HCT116 (cell line): ENCODE results near the gene PREX1. TPM values are rescaled to one million over a fixed set of nuclear protein-coding genes. Genes with fewer than 3 reads are reported as not detected.

ENCODE experiments used
- ATAC-seq: fragments of 200-7000 bp; cut with Tn5 transposase; 2 replicates; pipeline ENCODE4 v1.9.1; 2020; ENCODE audit warnings: mild to moderate bottlenecking, moderate library complexity
- BruUV-seq: library from RNA; stranded (reverse); fragments of 400-500 nt; replicated peaks from 2 replicates; lab custom pipeline; 2021; lab: Mats Ljungman, UMichigan
- CTCF ChIA-PET: fragments of 300-600 bp; sonication (Branson Sonifier 250); formaldehyde crosslinking; loops from one replicate; lab custom pipeline; 2021; ENCODE audit warnings: antibody characterized with exemption; lab: Charles Lee
- POLR2A ChIA-PET: fragments of 300-600, 350-600 bp; sonication (Branson Sonifier 250); formaldehyde crosslinking; loops from one replicate; lab custom pipeline; 2021; ENCODE audit warnings: antibody characterized with exemption; lab: Charles Lee
- RAD21 ChIA-PET, 2 experiments: fragments of 300-600 bp; sonication (Branson Sonifier 250); formaldehyde crosslinking; loops; one replicate each; lab custom pipeline; 2023; ENCODE audit warnings: low total read pairs in 2 of 2; ENCODE audit not compliant: uncharacterized antibody in 2 of 2, unreplicated experiment in 2 of 2, low non-redundant PET in 1 of 2; lab: Charles Lee
- DNase-seq: peaks from one replicate; pipeline ENCODE4 v3.0.0-alpha.2; 2010; ENCODE audit warnings: low read depth, low spot score
- H2AFZ ChIP-seq: fragments of 200-600 bp; shearing (Covaris generic), sonication (generic); 2 replicates; pipeline ENCODE4 v1.6.1; 2017; ENCODE audit warnings: low read depth, mixed run types, mixed read lengths, antibody characterized with exemption, low read length; ENCODE audit not compliant: poor library complexity, severe bottlenecking
- H3K27ac ChIP-seq: 2 replicates; pipeline ENCODE4 v1.5.1; 2012; ENCODE audit warnings: low read depth, low read length
- H3K27me3 ChIP-seq: fragments of 200-600 bp; sonication (generic); 2 replicates; pipeline ENCODE4 v1.6.1; 2016; ENCODE audit warnings: mixed run types, low read length, mixed read lengths; ENCODE audit not compliant: insufficient read depth
- H3K36me3 ChIP-seq, 2 experiments: fragments of 200-500 bp in 1 of 2; fragments of 200-600 bp in 1 of 2; sonication (Bioruptor generic) in 1 of 2; sonication (generic) in 1 of 2; 2 replicates each; pipeline versions ENCODE4 v1.5.1 to v1.6.1; 2014 to 2016; ENCODE audit warnings: low read length in 2 of 2, inconsistent platforms in 1 of 2, mixed read lengths in 1 of 2, mixed run types in 1 of 2; ENCODE audit not compliant: insufficient read depth in 2 of 2, control insufficient read depth in 1 of 2
- H3K4me1 ChIP-seq, 2 experiments: fragments of 200-600 bp in 1 of 2; sonication (generic) in 1 of 2; 2 replicates each; pipeline versions ENCODE4 v1.5.1 to v1.6.1; 2012 to 2017; ENCODE audit warnings: low read length in 2 of 2, inconsistent platforms in 1 of 2, mild to moderate bottlenecking in 1 of 2, mixed read lengths in 1 of 2, mixed run types in 1 of 2, moderate library complexity in 1 of 2; ENCODE audit not compliant: insufficient read depth in 2 of 2, control insufficient read depth in 1 of 2
- H3K4me2 ChIP-seq: fragments of 200-600 bp; sonication (generic); 2 replicates; pipeline ENCODE4 v1.6.1; 2017; ENCODE audit warnings: mixed run types, low read length, mixed read lengths
- H3K4me3 ChIP-seq, 2 experiments: fragments of 200-600 bp in 1 of 2; sonication (generic) in 1 of 2; replicated peaks in 1 of 2; 2 replicates each; pipeline ENCODE4 v1.5.1; 2011 to 2016; ENCODE audit warnings: low read length in 2 of 2, control low read depth in 1 of 2, low read depth in 1 of 2, mild to moderate bottlenecking in 1 of 2, mixed read lengths in 1 of 2, mixed run types in 1 of 2
- H3K79me2 ChIP-seq: fragments of 200-600 bp; sonication (generic); 2 replicates; pipeline ENCODE4 v1.6.1; 2017; ENCODE audit warnings: mild to moderate bottlenecking, mixed run types, low read length, moderate library complexity, mixed read lengths; ENCODE audit not compliant: insufficient read depth
- H3K9ac ChIP-seq: fragments of 200-600 bp; sonication (generic); 2 replicates; pipeline ENCODE4 v1.6.1; 2016; ENCODE audit warnings: low read length, mixed read lengths
- H3K9me2 ChIP-seq: fragments of 200-600 bp; sonication (generic), shearing (Covaris generic); 2 replicates; pipeline ENCODE4 v1.6.1; 2017; ENCODE audit warnings: mixed run types, mild to moderate bottlenecking, moderate library complexity; ENCODE audit not compliant: insufficient read depth
- H3K9me3 ChIP-seq, 2 experiments: fragments of 200-500 bp in 1 of 2; fragments of 200-600 bp in 1 of 2; sonication (Bioruptor generic) in 1 of 2; sonication (generic) in 1 of 2; 2 replicates each; pipeline ENCODE4 v1.6.1; 2014 to 2017; ENCODE audit warnings: low read length in 2 of 2, mixed read lengths in 2 of 2, inconsistent platforms in 1 of 2, low read depth in 1 of 2, mild to moderate bottlenecking in 1 of 2, mixed run types in 1 of 2, moderate library complexity in 1 of 2; ENCODE audit not compliant: control insufficient read depth in 1 of 2, insufficient read depth in 1 of 2
- H4K20me1 ChIP-seq: fragments of 200-600 bp; sonication (generic), shearing (Covaris generic); 2 replicates; pipeline ENCODE4 v1.6.1; 2017; ENCODE audit warnings: mixed run types, mild to moderate bottlenecking, moderate library complexity; ENCODE audit not compliant: insufficient read depth
- CEBPB ChIP-seq: IDR thresholded peaks from 2 replicates; pipeline ENCODE4 v1.6.1; 2012; ENCODE audit warnings: low read depth
- CTCF ChIP-seq, 3 experiments: fragments of 200-600 bp in 1 of 3; sonication (generic) in 1 of 3; IDR thresholded peaks in 2 of 3; conservative IDR thresholded peaks in 1 of 3; 2 replicates each; pipeline ENCODE4 v1.5.1; 2012 to 2017; ENCODE audit warnings: low read depth in 2 of 3, low read length in 2 of 3, antibody characterized with exemption in 1 of 3, borderline replicate concordance in 1 of 3, control low read depth in 1 of 3, mild to moderate bottlenecking in 1 of 3, mixed read lengths in 1 of 3, mixed run types in 1 of 3, moderate library complexity in 1 of 3; ENCODE audit not compliant: insufficient read depth in 1 of 3
- EGR1 ChIP-seq: IDR thresholded peaks from 2 replicates; pipeline ENCODE4 v1.6.1; 2012; ENCODE audit warnings: low read depth
- ELF1 ChIP-seq: IDR thresholded peaks from 2 replicates; pipeline ENCODE4 v1.6.1; 2012; ENCODE audit warnings: low read depth, borderline replicate concordance
- EZH2 ChIP-seq: fragments of 200-600 bp; sonication (generic); IDR thresholded peaks from 2 replicates; pipeline ENCODE4 v1.6.1; 2017; ENCODE audit warnings: antibody characterized with exemption, mixed run types
- JUND ChIP-seq: IDR thresholded peaks from 2 replicates; pipeline ENCODE4 v1.6.1; 2012
- RAD21 ChIP-seq: IDR thresholded peaks from 2 replicates; pipeline ENCODE4 v1.6.1; 2012; ENCODE audit warnings: low read depth, mild to moderate bottlenecking
- SP1 ChIP-seq: IDR thresholded peaks from 2 replicates; pipeline ENCODE4 v1.6.1; 2012; ENCODE audit warnings: low read depth
- SRF ChIP-seq: IDR thresholded peaks from 2 replicates; pipeline ENCODE4 v1.6.1; 2012; ENCODE audit warnings: low read depth
- YY1 ChIP-seq: IDR thresholded peaks from 2 replicates; pipeline ENCODE4 v1.6.1; 2011; ENCODE audit warnings: low read length, low read depth, moderate library complexity, mild to moderate bottlenecking; ENCODE audit not compliant: insufficient replicate concordance; ENCODE audit errors: extremely low read depth
- intact Hi-C: fragments of 100-400 bp; cut with micrococcal nuclease; formaldehyde crosslinking; loops from 2 replicates; pipeline ENCODE4 v1.10.0; 2022
- total RNA-seq: library from RNA; stranded (reverse); gene quantifications from one replicate; pipeline ENCODE4 v1.2.1, GENCODE V29; 2021; ENCODE audit not compliant: unreplicated experiment
- TF ChIP-seq, protein P1 (sequence below): IDR thresholded peaks from 2 replicates; pipeline ENCODE4 v1.6.1; 2012
- TF ChIP-seq, protein P2 (sequence below): IDR thresholded peaks from 2 replicates; pipeline ENCODE4 v1.6.1; 2011; ENCODE audit warnings: mild to moderate bottlenecking, low read length, moderate library complexity; ENCODE audit not compliant: insufficient replicate concordance; ENCODE audit errors: extremely low read depth
- TF ChIP-seq, protein P3 (sequence below): IDR thresholded peaks from 2 replicates; pipeline ENCODE4 v1.6.1; 2012; ENCODE audit warnings: low read depth

The PREX1 gene
- total RNA-seq, 1 experiment from 2014 or later = 6.1 TPM

GRCh38 chr20:48788486-48789072 lies 39.2 kb downstream of the PREX1 start (continued):
- TF ChIP-seq CTCF (IDR thresholded peaks at IDR 0.05 in 2 of 3, conservative IDR thresholded peaks at IDR 0.05 in 1 of 3; ENCODE audit: borderline replicate concordance in 1 of 3, insufficient read depth in 1 of 3, low read depth in 2 of 3, low read length in 2 of 3) (no peak), SRF (no peak), EGR1 (no peak)

GRCh38 chr20:48787861-48788375 lies 39.9 kb downstream of the PREX1 start:
- no TSS peak for BruUV-seq
- DNase-seq (no peak), ATAC-seq (no peak)
- H3K4me1 ChIP-seq = no peaks in the 10 kb centered on the region; a peak in 1 of 4 replicates
- ChIA-PET POLR2A (no interaction called here), RAD21 (no interaction called here), CTCF (no interaction called here)
- H4K20me1 ChIP-seq = no peaks in the 10 kb centered on the region
- no peak overlapping the region for H3K4me3 ChIP-seq
- intact Hi-C loops = no loop called here
- no peak overlapping the region for H2AFZ ChIP-seq
- no peak overlapping the region for H3K4me2 ChIP-seq
- H3K27ac ChIP-seq = no peak overlapping the region
- H3K9me2 ChIP-seq = no peaks in the 10 kb centered on the region
- H3K79me2 ChIP-seq = no peaks in the 10 kb centered on the region
- no peaks in the 10 kb centered on the region; the same call in 1 of the 2 replicates for H3K27me3 ChIP-seq
- H3K9ac ChIP-seq = no peak overlapping the region
- no peaks in the 10 kb centered on the region for H3K36me3 ChIP-seq
- no peaks in the 10 kb centered on the region for H3K9me3 ChIP-seq
- TF ChIP-seq ELF1 = no peak
- TF ChIP-seq, protein P1, sequence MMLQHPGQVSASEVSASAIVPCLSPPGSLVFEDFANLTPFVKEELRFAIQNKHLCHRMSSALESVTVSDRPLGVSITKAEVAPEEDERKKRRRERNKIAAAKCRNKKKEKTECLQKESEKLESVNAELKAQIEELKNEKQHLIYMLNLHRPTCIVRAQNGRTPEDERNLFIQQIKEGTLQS = no peak
- no peak for TF ChIP-seq CEBPB
- no peak for TF ChIP-seq EGR1
- TF ChIP-seq, protein P2, sequence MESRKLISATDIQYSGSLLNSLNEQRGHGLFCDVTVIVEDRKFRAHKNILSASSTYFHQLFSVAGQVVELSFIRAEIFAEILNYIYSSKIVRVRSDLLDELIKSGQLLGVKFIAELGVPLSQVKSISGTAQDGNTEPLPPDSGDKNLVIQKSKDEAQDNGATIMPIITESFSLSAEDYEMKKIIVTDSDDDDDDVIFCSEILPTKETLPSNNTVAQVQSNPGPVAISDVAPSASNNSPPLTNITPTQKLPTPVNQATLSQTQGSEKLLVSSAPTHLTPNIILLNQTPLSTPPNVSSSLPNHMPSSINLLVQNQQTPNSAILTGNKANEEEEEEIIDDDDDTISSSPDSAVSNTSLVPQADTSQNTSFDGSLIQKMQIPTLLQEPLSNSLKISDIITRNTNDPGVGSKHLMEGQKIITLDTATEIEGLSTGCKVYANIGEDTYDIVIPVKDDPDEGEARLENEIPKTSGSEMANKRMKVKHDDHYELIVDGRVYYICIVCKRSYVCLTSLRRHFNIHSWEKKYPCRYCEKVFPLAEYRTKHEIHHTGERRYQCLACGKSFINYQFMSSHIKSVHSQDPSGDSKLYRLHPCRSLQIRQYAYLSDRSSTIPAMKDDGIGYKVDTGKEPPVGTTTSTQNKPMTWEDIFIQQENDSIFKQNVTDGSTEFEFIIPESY = no peak
- TF ChIP-seq SP1 = no peak
- no peak for TF ChIP-seq SRF
- TF ChIP-seq, protein P3, sequence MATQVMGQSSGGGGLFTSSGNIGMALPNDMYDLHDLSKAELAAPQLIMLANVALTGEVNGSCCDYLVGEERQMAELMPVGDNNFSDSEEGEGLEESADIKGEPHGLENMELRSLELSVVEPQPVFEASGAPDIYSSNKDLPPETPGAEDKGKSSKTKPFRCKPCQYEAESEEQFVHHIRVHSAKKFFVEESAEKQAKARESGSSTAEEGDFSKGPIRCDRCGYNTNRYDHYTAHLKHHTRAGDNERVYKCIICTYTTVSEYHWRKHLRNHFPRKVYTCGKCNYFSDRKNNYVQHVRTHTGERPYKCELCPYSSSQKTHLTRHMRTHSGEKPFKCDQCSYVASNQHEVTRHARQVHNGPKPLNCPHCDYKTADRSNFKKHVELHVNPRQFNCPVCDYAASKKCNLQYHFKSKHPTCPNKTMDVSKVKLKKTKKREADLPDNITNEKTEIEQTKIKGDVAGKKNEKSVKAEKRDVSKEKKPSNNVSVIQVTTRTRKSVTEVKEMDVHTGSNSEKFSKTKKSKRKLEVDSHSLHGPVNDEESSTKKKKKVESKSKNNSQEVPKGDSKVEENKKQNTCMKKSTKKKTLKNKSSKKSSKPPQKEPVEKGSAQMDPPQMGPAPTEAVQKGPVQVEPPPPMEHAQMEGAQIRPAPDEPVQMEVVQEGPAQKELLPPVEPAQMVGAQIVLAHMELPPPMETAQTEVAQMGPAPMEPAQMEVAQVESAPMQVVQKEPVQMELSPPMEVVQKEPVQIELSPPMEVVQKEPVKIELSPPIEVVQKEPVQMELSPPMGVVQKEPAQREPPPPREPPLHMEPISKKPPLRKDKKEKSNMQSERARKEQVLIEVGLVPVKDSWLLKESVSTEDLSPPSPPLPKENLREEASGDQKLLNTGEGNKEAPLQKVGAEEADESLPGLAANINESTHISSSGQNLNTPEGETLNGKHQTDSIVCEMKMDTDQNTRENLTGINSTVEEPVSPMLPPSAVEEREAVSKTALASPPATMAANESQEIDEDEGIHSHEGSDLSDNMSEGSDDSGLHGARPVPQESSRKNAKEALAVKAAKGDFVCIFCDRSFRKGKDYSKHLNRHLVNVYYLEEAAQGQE = no peak
- TF ChIP-seq JUND = no peak
- no peak for TF ChIP-seq EZH2
- no peak for TF ChIP-seq CTCF (IDR thresholded peaks at IDR 0.05 in 2 of 3, conservative IDR thresholded peaks at IDR 0.05 in 1 of 3; ENCODE audit: borderline replicate concordance in 1 of 3, insufficient read depth in 1 of 3, low read depth in 2 of 3, low read length in 2 of 3)
- TF ChIP-seq YY1 = no peak
- TF ChIP-seq RAD21 = no peak
